Measurements from ENCODE around the gene GNAI3. TPM values are rescaled to one million over a fixed set of nuclear protein-coding genes. Genes with fewer than 3 reads are reported as not detected.

Gene GNAI3
- total RNA-seq, 1 experiment from 2014 or later, result 9.9 TPM

- Mint-ChIP-seq H3K36me3 (ENCODE audit: insufficient read depth in 1 of 3, low read depth in 3 of 3) (no peaks in the 10 kb centered on the region; a peak in 1 of 7 replicates), H3K4me1 (peaks cover 11 to 17% of the 10 kb centered on the region in 2 experiments), H3K27ac (no peak overlapping the region), H3K4me3 (no peak overlapping the region), H3K27me3 (ENCODE audit: low read depth) (peaks cover 15% of the 10 kb centered on the region), H3K9me3 (peaks cover 5 to 11% of the 10 kb centered on the region in 2 experiments)
- no peaks in the 10 kb centered on the region for H3K4me1 ChIP-seq (ENCODE audit: insufficient read depth, low read length)
- H2BK20ac ChIP-seq (ENCODE audit: low read depth, low read length, poor library complexity, severe bottlenecking), result no peak overlapping the region
- H3K9me3 ChIP-seq (ENCODE audit: control insufficient read depth, low read depth, low read length), result no peaks in the 10 kb centered on the region
- no peak overlapping the region for H4K91ac ChIP-seq (ENCODE audit: insufficient read length, low read depth, low read length)
- H3K27me3 ChIP-seq (ENCODE audit: insufficient read depth, low read length), result no peaks in the 10 kb centered on the region
- no peak overlapping the region for H3K9ac ChIP-seq (ENCODE audit: extremely low read depth, insufficient read length, low read length)
- H2BK120ac ChIP-seq (ENCODE audit: low read depth, low read length, poor library complexity, severe bottlenecking), result no peak overlapping the region
- no peak overlapping the region for H2BK5ac ChIP-seq (ENCODE audit: insufficient read length, low read length)
- no CpG with 5 or more reads among the region's 3 CpGs for WGBS (ENCODE audit: extremely low coverage, insufficient read length, low lambda C conversion rate)
- no peak for DNase-seq
- no peak overlapping the region for H3K27ac ChIP-seq (ENCODE audit: insufficient read length, low read depth, low read length)
- H3K4me2 ChIP-seq (ENCODE audit: insufficient read depth, insufficient read length, low read length), result no peak overlapping the region
- no peak overlapping the region for H3K4ac ChIP-seq (ENCODE audit: low read depth, low read length)
- no peak overlapping the region for H3K18ac ChIP-seq (ENCODE audit: insufficient read length, low read depth, low read length)
- TF ChIP-seq, protein P1, sequence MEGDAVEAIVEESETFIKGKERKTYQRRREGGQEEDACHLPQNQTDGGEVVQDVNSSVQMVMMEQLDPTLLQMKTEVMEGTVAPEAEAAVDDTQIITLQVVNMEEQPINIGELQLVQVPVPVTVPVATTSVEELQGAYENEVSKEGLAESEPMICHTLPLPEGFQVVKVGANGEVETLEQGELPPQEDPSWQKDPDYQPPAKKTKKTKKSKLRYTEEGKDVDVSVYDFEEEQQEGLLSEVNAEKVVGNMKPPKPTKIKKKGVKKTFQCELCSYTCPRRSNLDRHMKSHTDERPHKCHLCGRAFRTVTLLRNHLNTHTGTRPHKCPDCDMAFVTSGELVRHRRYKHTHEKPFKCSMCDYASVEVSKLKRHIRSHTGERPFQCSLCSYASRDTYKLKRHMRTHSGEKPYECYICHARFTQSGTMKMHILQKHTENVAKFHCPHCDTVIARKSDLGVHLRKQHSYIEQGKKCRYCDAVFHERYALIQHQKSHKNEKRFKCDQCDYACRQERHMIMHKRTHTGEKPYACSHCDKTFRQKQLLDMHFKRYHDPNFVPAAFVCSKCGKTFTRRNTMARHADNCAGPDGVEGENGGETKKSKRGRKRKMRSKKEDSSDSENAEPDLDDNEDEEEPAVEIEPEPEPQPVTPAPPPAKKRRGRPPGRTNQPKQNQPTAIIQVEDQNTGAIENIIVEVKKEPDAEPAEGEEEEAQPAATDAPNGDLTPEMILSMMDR (conservative IDR thresholded peaks at IDR 0.05), result no peak
- no peak overlapping the region for H2AK5ac ChIP-seq (ENCODE audit: insufficient read length, low read length)
- H2BK12ac ChIP-seq (ENCODE audit: insufficient read length, low read depth, low read length), result no peak overlapping the region
- H4K8ac ChIP-seq (replicated peaks; ENCODE audit: insufficient read length, low read depth, low read length), result no peak overlapping the region
- no peak overlapping the region for H4K5ac ChIP-seq (ENCODE audit: insufficient read length, low read depth, low read length)
- H3K14ac ChIP-seq (ENCODE audit: insufficient read depth, low read length), result no peak overlapping the region
- H3K23me2 ChIP-seq (ENCODE audit: insufficient read length, low read depth, low read length, poor library complexity, severe bottlenecking), result no peaks in the 10 kb centered on the region
- no peak overlapping the region for H2BK15ac ChIP-seq (ENCODE audit: low read depth, low read length)
- no peak overlapping the region for H3K23ac ChIP-seq (ENCODE audit: insufficient read length, low read depth, low read length)
- H3K56ac ChIP-seq (ENCODE audit: insufficient read length, low read depth, low read length), result no peak overlapping the region
- H3T11ph ChIP-seq (ENCODE audit: low read length), result no peak overlapping the region
- no peak overlapping the region for H2AFZ ChIP-seq (ENCODE audit: low read length)
- H3K79me1 ChIP-seq (ENCODE audit: insufficient read depth, low read depth, low read length, poor library complexity, severe bottlenecking), result no peaks in the 10 kb centered on the region
- H3K79me2 ChIP-seq (ENCODE audit: insufficient read depth, low read length), result no peaks in the 10 kb centered on the region
- no peaks in the 10 kb centered on the region for H4K20me1 ChIP-seq (ENCODE audit: control insufficient read depth, insufficient read depth, insufficient read length)
Measured at GRCh38 chr1:109642626-109643025, 94.2 kb downstream of the GNAI3 start.

Data from H9 (cell line).